Bronchial epithelial cell (primary cell): ENCODE measurements around the gene MYO18A. TPM values are rescaled to one million over a fixed set of nuclear protein-coding genes. Genes with fewer than 3 reads are reported as not detected.

Experiments
- DNase-seq: peaks from one replicate; pipeline ENCODE4 v3.0.0-alpha.2; 2010; ENCODE audit warnings: low read depth
- FAIRE-seq: peaks from 2 replicates; lab custom pipeline; 2011; peaks lifted over from hg19 to GRCh38; lab: Jason Lieb, UNC
- H3K27me3 ChIP-seq: 2 replicates; pipeline ENCODE4 v1.5.1; 2011; ENCODE audit warnings: low read length; ENCODE audit not compliant: control insufficient read depth, insufficient read depth
- H3K36me3 ChIP-seq: 2 replicates; pipeline ENCODE4 v1.5.1; 2011; ENCODE audit warnings: low read length; ENCODE audit not compliant: control insufficient read depth, insufficient read depth
- H3K4me3 ChIP-seq: 2 replicates; pipeline ENCODE4 v1.5.1; 2011; ENCODE audit warnings: mild to moderate bottlenecking, low read depth, low read length, control low read depth
- total RNA-seq: library from RNA; depleted of rRNA; stranded (reverse); fragments of >200 nt; gene quantifications from 2 replicates; pipeline ENCODE4 v1.2.1, GENCODE V29; 2014
- TF ChIP-seq, protein P1 (sequence below): IDR thresholded peaks from 2 replicates; pipeline ENCODE4 v1.5.1; 2011; ENCODE audit warnings: mild to moderate bottlenecking, moderate library complexity, low read length, control low read depth, inconsistent platforms; ENCODE audit not compliant: insufficient read depth, severe bottlenecking

The MYO18A gene
- total RNA-seq, 1 donor from 2014 or later, result 23.4 TPM

DNA sequence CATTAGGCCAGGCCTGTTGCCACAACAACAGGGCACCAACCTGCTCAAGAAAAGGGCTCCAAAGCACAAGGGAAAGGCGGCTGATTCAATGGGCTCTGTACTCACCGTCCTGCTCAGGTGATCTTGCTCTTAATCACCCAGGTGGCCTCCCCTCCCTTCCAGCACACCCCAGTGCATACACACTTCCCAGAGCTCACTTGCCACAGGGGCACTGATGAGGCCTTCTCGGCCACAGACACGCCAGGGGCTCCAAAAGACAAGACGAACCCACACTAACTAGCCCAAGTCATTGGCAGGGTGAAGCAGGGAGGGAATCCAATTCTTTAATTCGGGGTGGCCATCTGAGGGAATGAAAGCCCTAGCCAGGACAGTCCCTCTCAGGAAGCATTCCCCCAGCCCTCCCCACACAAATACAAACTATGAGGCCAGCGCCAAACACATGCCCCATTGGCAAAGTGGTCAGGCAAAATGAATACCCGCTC lies 1.4 kb downstream of the MYO18A start:
- no peaks in the 10 kb centered on the region for H3K36me3 ChIP-seq
- FAIRE-seq (no peak), DNase-seq (peak; percentile 85)
- peak overlapping the region; percentile 56 for H3K4me3 ChIP-seq
- no peaks in the 10 kb centered on the region for H3K27me3 ChIP-seq
- TF ChIP-seq, protein P1, sequence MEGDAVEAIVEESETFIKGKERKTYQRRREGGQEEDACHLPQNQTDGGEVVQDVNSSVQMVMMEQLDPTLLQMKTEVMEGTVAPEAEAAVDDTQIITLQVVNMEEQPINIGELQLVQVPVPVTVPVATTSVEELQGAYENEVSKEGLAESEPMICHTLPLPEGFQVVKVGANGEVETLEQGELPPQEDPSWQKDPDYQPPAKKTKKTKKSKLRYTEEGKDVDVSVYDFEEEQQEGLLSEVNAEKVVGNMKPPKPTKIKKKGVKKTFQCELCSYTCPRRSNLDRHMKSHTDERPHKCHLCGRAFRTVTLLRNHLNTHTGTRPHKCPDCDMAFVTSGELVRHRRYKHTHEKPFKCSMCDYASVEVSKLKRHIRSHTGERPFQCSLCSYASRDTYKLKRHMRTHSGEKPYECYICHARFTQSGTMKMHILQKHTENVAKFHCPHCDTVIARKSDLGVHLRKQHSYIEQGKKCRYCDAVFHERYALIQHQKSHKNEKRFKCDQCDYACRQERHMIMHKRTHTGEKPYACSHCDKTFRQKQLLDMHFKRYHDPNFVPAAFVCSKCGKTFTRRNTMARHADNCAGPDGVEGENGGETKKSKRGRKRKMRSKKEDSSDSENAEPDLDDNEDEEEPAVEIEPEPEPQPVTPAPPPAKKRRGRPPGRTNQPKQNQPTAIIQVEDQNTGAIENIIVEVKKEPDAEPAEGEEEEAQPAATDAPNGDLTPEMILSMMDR, result no peak

DNA sequence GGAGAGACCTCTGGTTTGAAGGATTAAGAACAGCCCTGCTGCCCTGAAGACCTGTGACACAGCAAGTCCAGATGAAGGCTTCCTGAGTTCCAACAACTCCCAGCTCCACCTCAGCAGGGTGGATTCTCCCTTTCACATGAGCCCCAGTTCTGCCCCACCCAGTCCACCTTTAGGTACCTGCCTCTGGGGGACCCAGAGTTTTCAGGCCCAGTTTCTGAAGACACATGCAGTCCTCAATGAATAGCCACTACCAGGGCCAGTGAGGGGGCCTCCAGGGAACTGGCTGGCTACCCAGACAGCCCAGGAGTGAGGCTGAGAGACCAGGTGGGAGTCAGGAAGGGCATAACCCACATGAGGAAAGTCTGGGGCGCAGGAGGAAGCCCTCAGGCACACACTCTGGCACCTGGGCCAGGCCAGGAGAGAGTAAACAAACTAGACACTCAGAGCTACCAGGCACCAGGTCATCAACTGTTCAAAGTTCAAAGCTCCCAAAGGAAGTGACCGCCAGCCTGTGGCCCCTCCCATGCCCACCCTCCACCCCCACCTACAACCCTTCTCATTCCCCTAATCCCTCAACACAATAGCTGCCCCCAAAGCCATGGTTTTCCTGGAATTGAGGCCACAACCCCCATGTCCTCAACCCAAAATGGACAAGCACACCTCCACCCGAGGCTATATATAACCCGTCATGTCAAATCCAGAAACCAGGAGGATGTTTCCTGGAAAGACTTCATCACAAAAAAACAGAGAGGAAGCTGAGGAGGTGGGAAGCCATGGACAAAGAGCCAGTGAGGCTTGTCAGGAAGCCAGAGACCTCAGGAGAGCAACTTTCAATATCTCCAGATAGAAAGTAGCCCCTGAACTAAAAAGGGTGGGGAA lies 2.1 kb downstream of the MYO18A start:
- Histone ChIP-seq H3K36me3 (no peaks in the 10 kb centered on the region), H3K4me3 (no peak overlapping the region), H3K27me3 (no peaks in the 10 kb centered on the region)
- TF ChIP-seq, protein P1, result no peak
- FAIRE-seq (no peak), DNase-seq (no peak)

DNA sequence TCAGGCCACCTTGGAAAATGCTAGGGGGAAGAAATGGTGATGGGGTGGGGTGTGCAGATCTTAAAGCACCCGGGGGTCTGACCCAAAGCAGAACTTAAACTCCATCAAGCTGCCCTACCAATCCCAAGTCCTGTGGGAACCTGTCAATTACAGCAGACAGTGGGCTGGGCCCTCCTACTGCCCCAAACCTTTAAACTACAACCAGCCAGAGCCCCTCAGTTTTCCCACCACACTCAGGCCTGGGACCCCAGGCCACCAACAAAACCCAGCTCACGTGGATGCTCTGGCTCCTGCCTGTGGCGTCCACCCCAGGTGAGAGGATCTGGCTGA lies 2.7 kb downstream of the MYO18A start:
- DNase-seq (no peak), FAIRE-seq (no peak)
- no peaks in the 10 kb centered on the region for H3K36me3 ChIP-seq
- H3K4me3 ChIP-seq, result no peak overlapping the region
- H3K27me3 ChIP-seq, result no peaks in the 10 kb centered on the region
- TF ChIP-seq, protein P1, result no peak

DNA sequence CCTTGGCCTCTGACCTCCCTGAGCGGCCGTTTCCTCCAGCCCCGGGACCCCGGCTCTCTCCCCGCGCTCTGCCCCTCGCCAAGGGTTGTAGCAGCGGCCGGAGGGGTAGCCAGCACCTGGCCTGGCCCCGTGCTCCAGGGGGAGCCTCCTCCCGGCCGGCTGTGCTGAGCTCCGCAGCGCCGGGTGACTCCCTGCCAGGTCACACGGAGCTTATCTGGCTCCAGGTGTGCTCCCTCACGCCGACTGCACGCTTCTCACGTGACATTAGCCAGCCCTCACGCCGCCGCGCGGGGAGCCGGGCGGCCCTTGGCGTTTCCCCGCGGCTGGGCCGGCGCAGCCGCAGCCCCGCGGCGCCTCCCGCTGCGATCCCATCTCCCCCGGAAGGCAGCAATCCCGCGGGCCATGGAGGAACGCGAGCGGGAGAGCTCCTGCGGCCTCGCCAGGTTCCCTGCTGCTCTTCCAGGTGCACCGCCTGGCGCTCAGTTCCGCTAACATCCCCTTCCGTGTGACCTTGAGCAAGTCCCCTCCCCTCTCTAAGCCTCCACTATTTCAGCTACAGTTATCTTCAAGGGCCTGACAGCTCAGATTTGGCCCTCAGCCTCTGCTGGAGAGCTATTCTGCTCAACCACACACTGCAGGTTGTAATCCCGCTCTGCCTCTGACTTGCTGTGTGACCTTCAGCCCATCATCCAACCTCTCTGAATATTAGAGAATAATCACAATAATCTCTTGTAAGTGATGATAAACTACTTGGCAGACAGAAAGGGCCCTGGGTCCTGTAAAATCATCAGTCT lies 3.4 kb downstream of the MYO18A start:
- TF ChIP-seq, protein P1, result peak; percentile 4
- H3K36me3 ChIP-seq, result no peaks in the 10 kb centered on the region
- DNase-seq (peak; percentile 47), FAIRE-seq (no peak)
- peak overlapping the region; percentile 41 for H3K4me3 ChIP-seq
- no peaks in the 10 kb centered on the region for H3K27me3 ChIP-seq

DNA sequence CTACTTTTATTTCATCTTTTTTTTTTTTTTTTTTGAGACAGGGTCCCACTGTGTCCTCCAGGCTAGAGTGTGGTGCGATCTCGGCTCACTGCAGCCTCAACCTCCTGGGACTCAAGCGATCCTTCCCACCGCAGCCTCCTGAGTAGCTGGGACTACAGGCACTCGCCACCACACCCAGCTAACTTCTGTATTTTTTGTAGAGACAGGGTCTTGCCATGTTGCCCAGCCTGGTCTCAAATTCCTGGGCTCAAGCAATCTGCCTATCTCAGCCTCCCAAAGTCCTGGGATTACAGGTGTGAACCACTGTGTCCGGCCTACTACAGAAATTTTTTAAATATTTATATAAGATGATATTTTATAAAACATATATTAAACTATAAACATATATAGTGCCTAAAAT lies 4.8 kb downstream of the MYO18A start:
- Histone ChIP-seq H3K36me3 (no peaks in the 10 kb centered on the region), H3K27me3 (no peaks in the 10 kb centered on the region), H3K4me3 (no peak overlapping the region)
- FAIRE-seq (no peak), DNase-seq (no peak)
- TF ChIP-seq, protein P1, result no peak
